ENCODE data around the gene EFNA2.

- TF ChIP-seq CTCF (IDR thresholded peaks at IDR 0.05) (no peak), POLR2A (IDR thresholded peaks at IDR 0.05) (no peak)
These were observed 6.7 kb upstream of the EFNA2 start for GRCh38 chr19:1278713-1279660.

Measured in uterus (tissue), 2 donors.